Upper lobe of left lung (tissue), 4 donors: Measurements from ENCODE around the gene CHD9.

Experiments used
- CTCF ChIP-seq, 6 experiments: fragments of 450-650 bp in 4 of 6; fragments of 200-600 bp in 2 of 6; sonication (generic) in 2 of 6; IDR thresholded peaks; one replicate each; pipeline ENCODE4 v1.5.1; 2016 to 2019; ENCODE audit warnings: antibody characterized with exemption in 6 of 6
- EP300 ChIP-seq, 4 donors: sonication (generic); formaldehyde crosslinking; IDR thresholded peaks; one replicate each; pipeline ENCODE4 v1.5.1; 2017; ENCODE audit warnings: antibody characterized with exemption in 4 of 4, control low read depth in 2 of 4

- TF ChIP-seq EP300 (IDR thresholded peaks at IDR 0.05) (no peak), CTCF (IDR thresholded peaks at IDR 0.05) (no peak)
Observed at GRCh38 chr16:53304334-53304733, 249.5 kb downstream of the CHD9 start.
